Hepatocyte (in vitro differentiated cells): Measurements from ENCODE around the gene BOLA1. TPM values are rescaled to one million over a fixed set of nuclear protein-coding genes. Genes with fewer than 3 reads are reported as not detected.

Experiments used
- DNase-seq: peaks from one replicate; pipeline ENCODE4 v3.0.0-alpha.2; 2016; ENCODE audit warnings: low spot score
- H2AFZ ChIP-seq: fragments of 200-600 bp; sonication (generic); 2 replicates; pipeline ENCODE4 v1.6.0; 2016; ENCODE audit warnings: antibody characterized with exemption, mild to moderate bottlenecking
- H3K27ac ChIP-seq: fragments of 200-600 bp; sonication (generic); 2 replicates; pipeline ENCODE4 v1.5.1; 2016; ENCODE audit warnings: mild to moderate bottlenecking
- H3K27me3 ChIP-seq: fragments of 200-600 bp; sonication (generic); 2 replicates; pipeline ENCODE4 v1.6.1; 2016
- H3K36me3 ChIP-seq: fragments of 200-600 bp; sonication (generic); replicated peaks from 2 replicates; pipeline ENCODE4 v1.5.1; 2016; ENCODE audit warnings: low read depth; ENCODE audit not compliant: insufficient read depth
- H3K4me1 ChIP-seq: fragments of 200-600 bp; sonication (generic); 2 replicates; pipeline ENCODE4 v1.5.1; 2016; ENCODE audit warnings: mild to moderate bottlenecking, moderate library complexity; ENCODE audit not compliant: insufficient read depth
- H3K4me2 ChIP-seq: fragments of 200-600 bp; sonication (generic); 2 replicates; pipeline ENCODE4 v1.6.0; 2016
- H3K4me3 ChIP-seq: fragments of 200-600 bp; sonication (generic); 2 replicates; pipeline ENCODE4 v1.5.1; 2016; ENCODE audit warnings: mild to moderate bottlenecking
- H3K79me2 ChIP-seq: fragments of 200-600 bp; sonication (generic); 2 replicates; pipeline ENCODE4 v1.6.0; 2017; ENCODE audit warnings: mild to moderate bottlenecking
- H3K9me2 ChIP-seq: fragments of 200-600 bp; sonication (generic); replicated peaks from 2 replicates; pipeline ENCODE4 v1.6.0; 2017; ENCODE audit warnings: mild to moderate bottlenecking; ENCODE audit not compliant: insufficient read depth
- H3K9me3 ChIP-seq: fragments of 200-600 bp; sonication (generic); 2 replicates; pipeline ENCODE4 v1.5.1; 2016; ENCODE audit warnings: low read depth, mild to moderate bottlenecking
- H4K20me1 ChIP-seq: fragments of 200-600 bp; sonication (generic); 2 replicates; pipeline ENCODE4 v1.6.0; 2016; ENCODE audit warnings: mild to moderate bottlenecking; ENCODE audit not compliant: insufficient read depth, poor library complexity, severe bottlenecking
- EZH2 ChIP-seq: fragments of 200-600 bp; sonication (generic); IDR thresholded peaks from 2 replicates; pipeline ENCODE4 v1.6.1; 2016; ENCODE audit warnings: antibody characterized with exemption, mild to moderate bottlenecking, borderline replicate concordance
- EZH2phosphoT487 ChIP-seq: fragments of 200-600 bp; sonication (generic); IDR thresholded peaks from one replicate; pipeline ENCODE4 v1.6.1; 2018; ENCODE audit warnings: antibody characterized with exemption, mild to moderate bottlenecking, low read depth, moderate library complexity; ENCODE audit not compliant: unreplicated experiment, severe bottlenecking
- WGBS: methylation state at CpG from one replicate; pipeline ENCODE4 v1.1.6; 2016; ENCODE audit warnings: low lambda C conversion rate; ENCODE audit errors: missing lambda C conversion rate; 5-methylcytosine and 5-hydroxymethylcytosine counted together
- polyA plus RNA-seq: library from polyadenylated mRNA; unstranded; fragments of >200 nt; fragmentation: Nextera tagmentation; extraction: Ambion mirVana; gene quantifications from 2 replicates; pipeline ENCODE4 v1.2.1, GENCODE V29; 2016
- total RNA-seq: library from RNA; depleted of rRNA; stranded (reverse); fragments of >200 nt; gene quantifications from 2 replicates; pipeline ENCODE4 v1.2.3, GENCODE V29; 2014
- TF ChIP-seq, protein P1 (sequence below): fragments of 200-600 bp; sonication (generic); IDR thresholded peaks from 2 replicates; pipeline ENCODE4 v1.5.1; 2016; ENCODE audit warnings: antibody characterized with exemption, mild to moderate bottlenecking; ENCODE audit not compliant: poor library complexity

The BOLA1 gene
- total and polyA plus RNA-seq, 2 experiments from 2014 or later, result 16.1 to 19.0 TPM

DNA sequence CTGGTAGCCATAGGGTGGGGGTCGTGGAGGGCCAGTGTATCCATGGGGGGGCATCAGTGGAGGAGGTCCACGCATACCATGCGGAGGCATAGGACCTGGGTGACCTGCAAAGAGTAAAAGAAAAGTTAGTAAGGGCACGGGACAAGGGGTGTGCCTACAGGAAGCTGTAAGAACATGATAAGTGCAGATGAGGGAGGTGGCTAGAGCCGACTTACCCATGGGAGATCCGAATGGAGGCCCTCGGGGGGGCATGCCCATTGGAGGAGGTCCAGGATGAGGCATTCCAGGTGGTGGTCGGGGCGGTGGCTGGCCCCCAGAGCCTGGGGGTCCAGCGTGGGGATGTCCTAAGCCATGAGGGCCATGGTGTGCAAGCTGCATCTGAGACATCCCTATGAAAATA lies 24.3 kb downstream of the BOLA1 start:
- Histone ChIP-seq H3K27ac (no peak overlapping the region), H3K4me3 (no peak overlapping the region), H3K79me2 (peaks cover 25% of the 10 kb centered on the region), H3K9me2 (no peaks in the 10 kb centered on the region), H3K4me1 (peaks cover 14% of the 10 kb centered on the region), H3K4me2 (no peak overlapping the region), H3K36me3 (peaks cover 5% of the 10 kb centered on the region), H3K27me3 (no peaks in the 10 kb centered on the region), H3K9me3 (no peaks in the 10 kb centered on the region), H4K20me1 (peaks cover 9% of the 10 kb centered on the region), H2AFZ (no peak overlapping the region)
- TF ChIP-seq, protein P1, sequence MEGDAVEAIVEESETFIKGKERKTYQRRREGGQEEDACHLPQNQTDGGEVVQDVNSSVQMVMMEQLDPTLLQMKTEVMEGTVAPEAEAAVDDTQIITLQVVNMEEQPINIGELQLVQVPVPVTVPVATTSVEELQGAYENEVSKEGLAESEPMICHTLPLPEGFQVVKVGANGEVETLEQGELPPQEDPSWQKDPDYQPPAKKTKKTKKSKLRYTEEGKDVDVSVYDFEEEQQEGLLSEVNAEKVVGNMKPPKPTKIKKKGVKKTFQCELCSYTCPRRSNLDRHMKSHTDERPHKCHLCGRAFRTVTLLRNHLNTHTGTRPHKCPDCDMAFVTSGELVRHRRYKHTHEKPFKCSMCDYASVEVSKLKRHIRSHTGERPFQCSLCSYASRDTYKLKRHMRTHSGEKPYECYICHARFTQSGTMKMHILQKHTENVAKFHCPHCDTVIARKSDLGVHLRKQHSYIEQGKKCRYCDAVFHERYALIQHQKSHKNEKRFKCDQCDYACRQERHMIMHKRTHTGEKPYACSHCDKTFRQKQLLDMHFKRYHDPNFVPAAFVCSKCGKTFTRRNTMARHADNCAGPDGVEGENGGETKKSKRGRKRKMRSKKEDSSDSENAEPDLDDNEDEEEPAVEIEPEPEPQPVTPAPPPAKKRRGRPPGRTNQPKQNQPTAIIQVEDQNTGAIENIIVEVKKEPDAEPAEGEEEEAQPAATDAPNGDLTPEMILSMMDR, result no peak
- TF ChIP-seq EZH2 (no peak), EZH2phosphoT487 (no peak)
- DNase-seq, result no peak
- WGBS, result 94% methylated on average over 8 of the region's 10 CpGs

DNA sequence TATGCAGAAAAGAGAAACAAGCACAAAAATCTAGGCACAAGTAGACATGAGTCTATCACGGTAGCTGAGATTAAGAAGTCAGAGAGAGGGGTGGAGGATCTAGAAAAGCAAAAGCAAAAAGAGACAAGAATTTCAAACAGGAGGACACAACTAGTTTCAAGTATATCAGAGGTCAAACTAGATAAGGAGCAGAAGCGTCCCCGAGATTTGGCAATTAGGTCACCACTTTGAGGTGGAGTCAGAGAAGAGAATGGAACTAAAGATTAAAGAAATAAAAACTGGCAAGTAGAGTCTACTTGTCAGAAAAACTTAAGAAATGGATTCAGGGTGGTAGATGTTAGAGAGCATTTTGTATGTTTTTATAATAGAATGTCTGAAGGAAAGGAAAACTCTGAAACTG lies 26.0 kb downstream of the BOLA1 start:
- Histone ChIP-seq H3K27me3 (no peaks in the 10 kb centered on the region), H3K27ac (no peak overlapping the region), H4K20me1 (peaks cover 9% of the 10 kb centered on the region), H3K4me3 (no peak overlapping the region), H3K9me3 (no peaks in the 10 kb centered on the region), H2AFZ (no peak overlapping the region), H3K4me1 (peaks cover 23% of the 10 kb centered on the region), H3K36me3 (peaks cover 5% of the 10 kb centered on the region), H3K79me2 (peaks cover 25% of the 10 kb centered on the region), H3K4me2 (no peak overlapping the region), H3K9me2 (no peaks in the 10 kb centered on the region)
- TF ChIP-seq, protein P1, result no peak
- no peak for TF ChIP-seq EZH2
- no peak for TF ChIP-seq EZH2phosphoT487
- 92% methylated on average over 3 of the region's 3 CpGs for WGBS
- DNase-seq, result no peak

DNA sequence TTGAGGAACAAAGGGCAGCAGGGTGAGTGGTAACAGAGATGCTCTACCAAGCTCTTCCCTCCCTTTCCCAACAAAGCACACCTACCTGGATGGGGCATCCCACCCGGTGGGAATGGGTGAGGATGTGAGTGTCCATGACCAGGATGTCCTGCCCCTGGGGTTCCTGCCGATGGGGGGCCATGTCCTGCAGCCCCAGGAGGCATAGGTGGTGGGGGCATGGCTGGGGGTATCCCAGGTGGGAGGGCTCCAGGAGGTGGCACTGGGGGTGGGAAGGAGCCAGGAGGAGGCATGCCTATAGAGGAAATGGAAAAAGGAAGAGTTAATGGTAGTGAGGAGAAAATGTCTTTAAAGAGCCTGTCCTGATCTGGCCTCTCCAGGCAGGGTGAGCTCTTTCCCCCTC lies 26.4 kb downstream of the BOLA1 start:
- Histone ChIP-seq H3K4me3 (no peak overlapping the region), H3K9me2 (no peaks in the 10 kb centered on the region), H3K9me3 (no peaks in the 10 kb centered on the region), H3K4me2 (peak overlapping the region; percentile 89), H3K27ac (no peak overlapping the region), H2AFZ (no peak overlapping the region), H3K27me3 (no peaks in the 10 kb centered on the region), H4K20me1 (peaks cover 9% of the 10 kb centered on the region), H3K4me1 (peaks cover 23% of the 10 kb centered on the region), H3K36me3 (peaks cover 5% of the 10 kb centered on the region), H3K79me2 (peaks cover 25% of the 10 kb centered on the region)
- TF ChIP-seq EZH2phosphoT487, result no peak
- TF ChIP-seq, protein P1, result no peak
- DNase-seq, result no peak
- WGBS, result 100% methylated on average over 2 of the region's 2 CpGs

DNA sequence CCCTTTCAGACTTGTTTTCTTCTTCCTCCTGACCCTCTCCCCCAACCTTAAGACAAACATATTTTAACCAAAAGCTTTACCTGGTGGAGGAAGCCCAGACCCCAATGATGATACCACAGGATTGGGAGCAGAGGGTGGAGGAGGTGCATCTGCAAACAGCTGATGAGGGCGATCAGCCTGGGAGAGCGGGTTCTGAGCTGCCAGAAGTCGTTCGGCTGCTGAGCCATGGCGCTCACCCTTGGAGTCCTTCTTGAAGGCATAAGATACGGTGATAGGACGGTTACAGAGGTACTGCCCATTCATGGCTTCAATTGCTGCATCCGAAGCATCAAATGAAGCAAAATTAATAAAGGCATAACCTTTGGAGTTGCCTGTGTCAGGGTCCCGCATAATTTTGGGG lies 26.9 kb downstream of the BOLA1 start:
- no peak overlapping the region for H3K27ac ChIP-seq
- no peak for DNase-seq
- H3K9me3 ChIP-seq, result no peaks in the 10 kb centered on the region
- TF ChIP-seq EZH2 (no peak), EZH2phosphoT487 (no peak)
- TF ChIP-seq, protein P1, result no peak
- H3K4me2 ChIP-seq, result peak overlapping the region; percentile 89
- 95% methylated on average over 9 of the region's 9 CpGs for WGBS
- peaks cover 5% of the 10 kb centered on the region for H3K36me3 ChIP-seq
- H3K4me3 ChIP-seq, result no peak overlapping the region
- H2AFZ ChIP-seq, result no peak overlapping the region
- no peaks in the 10 kb centered on the region for H3K9me2 ChIP-seq
- no peaks in the 10 kb centered on the region for H3K27me3 ChIP-seq
- H3K4me1 ChIP-seq, result peaks cover 23% of the 10 kb centered on the region
- peaks cover 25% of the 10 kb centered on the region for H3K79me2 ChIP-seq
- H4K20me1 ChIP-seq, result peaks cover 9% of the 10 kb centered on the region
